ENCODE measurements around the gene CYP27A1.

DNA sequence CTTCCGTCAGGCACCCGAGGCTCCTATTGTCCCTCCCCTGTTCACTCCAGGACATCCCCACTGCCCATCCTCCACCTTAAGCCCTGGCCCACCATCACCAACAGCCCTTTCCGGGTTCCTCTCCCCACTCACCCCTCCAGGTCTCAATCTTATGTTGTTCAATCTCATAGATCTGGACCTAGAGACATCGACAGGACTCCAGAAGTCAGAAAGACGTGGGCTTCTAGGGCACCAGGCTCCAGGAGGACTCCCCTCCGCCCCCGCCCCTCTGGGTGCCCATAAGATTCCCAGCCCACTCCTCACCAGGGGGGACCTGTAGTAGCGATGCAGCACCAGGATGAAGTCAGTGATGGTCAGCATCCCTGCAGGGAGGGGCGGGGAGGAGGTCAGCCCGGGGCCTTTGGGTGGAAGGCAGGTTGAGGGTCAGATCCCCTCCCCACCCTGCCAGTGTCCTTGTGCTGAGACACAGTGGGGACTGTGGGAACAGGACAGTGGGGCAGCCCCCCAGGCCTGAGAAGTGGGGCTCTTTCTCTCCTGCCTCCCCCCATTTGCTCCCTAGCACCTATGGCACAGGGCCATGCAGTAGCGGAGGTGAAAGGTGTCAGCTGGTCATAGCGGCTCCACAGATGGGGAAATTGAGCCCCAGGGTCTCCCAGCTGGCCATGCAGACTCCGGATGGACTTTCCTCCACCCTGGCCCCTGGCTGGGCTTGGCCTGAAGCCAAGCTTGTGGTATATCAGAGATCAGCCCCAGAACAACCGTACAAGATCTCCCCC lies 45.9 kb downstream of the CYP27A1 start:
- no peak for TF ChIP-seq POLR2A (IDR thresholded peaks at IDR 0.05)
- TF ChIP-seq, protein P1, sequence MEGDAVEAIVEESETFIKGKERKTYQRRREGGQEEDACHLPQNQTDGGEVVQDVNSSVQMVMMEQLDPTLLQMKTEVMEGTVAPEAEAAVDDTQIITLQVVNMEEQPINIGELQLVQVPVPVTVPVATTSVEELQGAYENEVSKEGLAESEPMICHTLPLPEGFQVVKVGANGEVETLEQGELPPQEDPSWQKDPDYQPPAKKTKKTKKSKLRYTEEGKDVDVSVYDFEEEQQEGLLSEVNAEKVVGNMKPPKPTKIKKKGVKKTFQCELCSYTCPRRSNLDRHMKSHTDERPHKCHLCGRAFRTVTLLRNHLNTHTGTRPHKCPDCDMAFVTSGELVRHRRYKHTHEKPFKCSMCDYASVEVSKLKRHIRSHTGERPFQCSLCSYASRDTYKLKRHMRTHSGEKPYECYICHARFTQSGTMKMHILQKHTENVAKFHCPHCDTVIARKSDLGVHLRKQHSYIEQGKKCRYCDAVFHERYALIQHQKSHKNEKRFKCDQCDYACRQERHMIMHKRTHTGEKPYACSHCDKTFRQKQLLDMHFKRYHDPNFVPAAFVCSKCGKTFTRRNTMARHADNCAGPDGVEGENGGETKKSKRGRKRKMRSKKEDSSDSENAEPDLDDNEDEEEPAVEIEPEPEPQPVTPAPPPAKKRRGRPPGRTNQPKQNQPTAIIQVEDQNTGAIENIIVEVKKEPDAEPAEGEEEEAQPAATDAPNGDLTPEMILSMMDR (IDR thresholded peaks at IDR 0.05), result no peak

All from vagina (tissue), 2 donors.